Stimulated activated CD4-positive, alpha-beta T cell treated with anti-CD3 and anti-CD28 coated beads, Interleukin-12 subunit alpha, Interleukin-12 subunit beta, amount 100 ng/mL, for 4 hours (primary cell): ENCODE results near the gene WWOX.

Experiments
- DNase-seq: peaks from one replicate; pipeline ENCODE4 v3.0.0-alpha.2; 2020

The WWOX gene

DNA sequence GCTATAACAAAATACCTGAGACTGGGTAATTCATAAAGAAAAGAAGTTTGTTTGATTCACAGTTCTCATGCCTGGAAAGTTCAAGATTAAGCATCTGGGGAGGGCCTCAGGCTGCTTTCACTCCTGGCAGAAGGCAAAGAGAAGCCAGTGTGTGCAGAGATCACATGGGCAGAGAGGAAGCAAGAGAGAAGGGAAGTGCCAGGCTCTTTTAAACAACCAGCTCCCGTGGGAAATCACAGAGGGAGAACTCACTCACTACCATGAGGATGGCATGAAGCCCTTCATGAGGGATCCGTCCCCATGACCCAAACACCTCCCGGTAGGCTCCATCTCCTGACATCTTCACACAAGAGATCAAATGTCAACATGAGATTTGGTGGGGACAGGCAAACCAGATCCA is 999.5 kb downstream of the WWOX start:
- DNase-seq = no peak

DNA sequence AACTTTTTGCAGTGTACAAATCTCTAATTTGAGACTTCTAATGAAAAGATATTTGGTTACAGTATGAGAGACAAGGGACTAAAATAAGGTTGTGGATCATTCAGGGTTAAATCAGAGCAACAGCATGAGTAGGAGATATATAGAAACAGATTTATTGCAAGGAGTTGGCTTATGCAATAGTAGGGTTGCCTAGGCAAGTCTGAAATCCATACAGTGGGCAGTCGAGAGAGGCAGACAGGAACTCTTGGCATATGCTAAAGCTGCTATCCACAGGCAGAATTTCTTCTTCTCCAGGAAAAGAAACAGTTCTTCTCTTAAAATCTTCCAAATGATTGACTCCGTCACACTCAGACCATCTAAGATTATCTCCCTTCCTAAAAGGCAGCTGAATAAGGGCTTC is 1000.3 kb downstream of the WWOX start:
- no peak for DNase-seq

DNA sequence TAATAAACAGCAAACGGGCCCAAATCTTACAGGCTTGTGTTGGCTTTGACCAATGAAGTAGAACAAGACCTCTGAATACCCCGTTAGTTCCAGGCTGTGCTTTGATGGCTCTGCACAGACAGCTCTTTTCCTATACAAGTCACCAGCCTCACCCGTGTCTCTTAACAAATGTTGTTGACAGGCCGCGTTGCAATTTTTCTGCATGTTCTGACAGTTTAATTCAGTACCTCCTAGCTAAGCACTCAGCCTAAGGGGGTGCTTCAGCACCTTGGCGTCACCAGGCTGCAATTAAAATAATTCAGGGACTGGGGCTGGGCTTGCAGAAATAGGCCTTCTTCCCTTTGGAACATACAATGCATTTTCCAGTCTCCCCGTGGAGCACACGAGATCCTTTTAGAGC is 1001.0 kb downstream of the WWOX start:
- DNase-seq = no peak

DNA sequence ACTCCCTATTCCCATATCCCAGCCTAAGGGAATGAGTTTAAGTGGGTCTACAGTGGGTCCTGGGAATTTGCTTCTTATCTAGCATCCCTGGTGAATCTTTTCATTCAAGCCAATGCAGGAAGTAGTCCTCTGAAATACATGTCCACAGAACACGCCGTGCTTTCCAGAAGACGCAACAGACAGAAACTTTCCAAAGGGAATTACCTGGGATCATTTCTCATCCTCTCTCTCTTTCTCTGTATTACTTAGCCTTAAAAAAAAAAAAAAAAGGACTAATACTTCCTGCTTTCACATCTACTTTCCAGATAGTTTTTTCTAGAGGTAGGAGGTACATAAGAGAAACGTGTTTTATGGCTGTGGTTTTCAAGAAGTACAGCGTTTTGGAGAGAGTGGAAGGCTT is 1002.0 kb downstream of the WWOX start:
- no peak for DNase-seq

DNA sequence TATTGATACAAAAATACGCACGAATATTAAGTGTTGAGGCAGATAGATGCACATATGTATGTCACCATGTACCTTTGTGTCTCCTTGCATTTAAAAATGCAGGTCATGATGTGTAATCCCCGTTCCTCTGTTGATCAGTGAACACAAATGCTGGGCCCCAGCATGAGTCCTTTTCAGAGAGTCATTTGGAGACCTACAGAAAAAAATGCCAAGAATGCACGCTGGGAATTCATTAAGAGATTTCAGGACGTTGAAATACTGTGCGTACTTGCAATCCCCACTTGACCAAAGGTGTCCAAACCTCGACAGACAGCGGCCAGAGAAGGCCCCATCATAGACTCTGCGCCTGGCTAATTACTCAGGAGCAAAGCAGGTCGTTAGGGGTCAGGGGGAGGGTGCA is 1005.1 kb downstream of the WWOX start:
- DNase-seq = no peak

DNA sequence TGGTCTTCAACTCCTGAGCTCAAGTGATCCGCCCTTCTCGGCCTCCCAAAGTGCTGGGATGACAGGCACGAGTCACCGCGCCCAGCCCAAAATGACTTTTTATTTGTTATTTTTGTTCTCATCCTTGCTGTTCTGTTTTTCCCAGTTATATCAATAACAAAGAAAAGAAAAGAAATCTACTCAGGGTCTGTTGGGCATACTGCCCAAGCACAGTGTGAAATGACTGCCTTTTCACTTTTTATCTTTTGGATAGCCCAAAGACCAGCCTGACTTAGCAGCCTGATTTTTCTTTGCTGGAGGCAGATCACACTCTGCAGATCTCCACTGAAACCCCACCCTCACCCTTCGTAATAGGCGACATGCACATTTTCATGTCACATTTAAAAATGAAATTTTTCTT is 1007.8 kb downstream of the WWOX start:
- DNase-seq = no peak

DNA sequence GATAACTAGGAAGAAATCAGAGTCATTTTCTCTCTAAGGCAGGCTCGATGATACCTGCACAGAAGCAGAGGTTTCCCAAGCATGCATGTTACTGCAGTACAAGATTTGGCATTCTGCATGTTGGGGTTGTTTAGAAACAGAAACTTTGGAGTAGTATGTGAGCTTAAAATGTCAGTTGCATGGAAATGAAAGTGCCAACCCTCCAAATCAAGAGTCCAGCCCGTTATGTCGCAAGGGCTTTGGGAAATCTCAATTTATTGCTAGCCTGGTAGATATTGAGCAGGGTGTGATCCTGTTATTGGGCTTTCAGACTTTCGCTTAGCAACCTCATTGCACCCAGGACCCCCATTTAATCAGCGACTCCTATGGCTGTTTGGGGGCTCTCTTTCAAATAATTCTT is 1010.3 kb downstream of the WWOX start:
- no peak for DNase-seq

DNA sequence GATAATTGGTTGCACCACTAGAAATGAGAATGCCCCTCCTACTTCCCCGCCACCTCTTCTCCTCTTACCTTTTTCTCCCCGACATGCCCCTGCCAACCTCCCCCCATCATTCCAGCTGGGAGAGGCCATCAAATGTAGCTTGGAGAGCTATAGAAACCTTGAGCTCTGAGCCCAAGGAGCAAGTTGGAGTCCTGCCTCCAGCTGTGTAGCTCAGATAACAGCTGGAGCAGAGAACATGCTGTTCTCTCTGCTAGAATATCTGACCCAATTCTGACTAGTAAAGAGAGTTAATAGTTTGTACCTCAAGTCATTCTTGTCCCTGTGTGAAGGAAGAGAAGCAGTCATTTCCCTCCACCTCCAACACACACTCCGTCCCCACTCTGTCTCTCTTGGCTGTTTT is 1010.8 kb downstream of the WWOX start:
- no peak for DNase-seq

DNA sequence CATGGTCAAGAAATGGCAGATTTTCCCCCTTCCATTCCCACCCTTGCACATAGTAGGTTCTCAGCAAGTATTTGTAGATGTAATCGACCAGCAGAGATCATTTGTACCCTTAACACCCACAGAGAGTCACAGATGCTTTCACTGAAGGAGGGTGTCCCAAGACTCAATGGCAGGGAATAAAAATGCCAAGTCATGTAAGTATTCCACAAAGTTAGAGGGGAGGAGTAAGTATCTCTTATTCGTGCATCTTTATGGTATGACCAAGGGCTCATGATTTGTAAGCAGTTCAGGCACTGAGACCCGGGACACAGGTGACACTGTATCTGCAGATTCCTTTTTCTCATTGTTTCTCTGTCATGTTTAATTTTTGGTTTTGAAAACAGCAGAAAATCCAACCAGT is 1011.5 kb downstream of the WWOX start:
- DNase-seq = no peak

DNA sequence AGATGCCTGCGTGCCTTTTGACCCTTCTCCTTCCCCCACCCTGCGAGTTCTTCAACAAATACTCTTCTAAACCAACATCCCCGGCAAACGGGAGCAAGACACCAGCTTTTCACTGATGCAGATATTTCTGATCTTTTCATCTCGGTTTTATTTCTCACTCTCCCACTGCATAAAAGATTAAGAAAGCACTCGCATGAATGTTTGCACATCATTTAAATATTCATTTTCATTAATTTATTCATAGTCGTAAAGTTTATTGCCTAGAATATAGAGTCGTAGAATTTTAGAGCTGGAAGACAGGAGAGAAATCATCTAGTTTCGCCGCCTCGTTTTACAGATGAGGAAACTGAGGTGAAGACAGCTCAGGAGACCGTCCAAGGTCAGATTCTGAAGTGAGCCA is 1013.0 kb downstream of the WWOX start:
- no peak for DNase-seq

DNA sequence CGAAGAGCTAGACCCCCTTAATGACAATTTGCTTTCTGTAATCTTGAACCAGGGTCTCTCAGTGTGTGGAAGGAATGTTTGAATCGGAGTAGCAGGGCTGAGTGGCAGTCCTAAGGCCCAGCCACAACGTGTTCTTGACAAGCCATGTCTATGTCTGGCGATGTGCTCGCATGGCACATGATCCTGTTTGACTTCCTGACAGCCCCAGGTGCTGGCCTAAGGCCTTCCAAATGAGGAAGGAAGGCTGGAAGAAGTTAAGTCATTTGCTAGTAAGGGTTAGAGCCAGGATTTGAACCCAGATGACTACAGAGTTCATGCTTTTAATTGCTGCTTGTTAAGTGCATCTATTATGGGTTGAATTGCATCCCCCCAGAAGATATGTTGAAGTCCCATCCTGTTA is 1014.4 kb downstream of the WWOX start:
- no peak for DNase-seq

DNA sequence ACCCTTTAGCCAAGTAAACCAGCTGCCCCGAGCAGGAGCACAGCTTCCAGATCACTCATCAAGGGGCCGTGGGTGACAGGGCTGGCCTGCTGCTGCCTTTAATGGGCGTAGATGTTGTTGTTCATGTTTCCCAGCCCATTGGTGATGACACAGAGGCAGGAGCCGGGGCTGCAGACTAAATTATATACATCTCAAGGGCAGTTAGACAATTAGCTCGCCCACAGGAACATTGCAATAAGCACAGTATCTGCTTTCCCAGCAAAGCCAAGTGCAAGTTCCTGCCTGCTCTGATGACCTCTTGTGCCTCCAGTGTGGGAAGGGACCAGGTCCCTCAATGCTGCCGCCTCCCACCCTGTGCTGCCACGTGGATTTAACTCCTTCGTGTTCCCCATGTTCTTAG is 1015.3 kb downstream of the WWOX start:
- DNase-seq = no peak

DNA sequence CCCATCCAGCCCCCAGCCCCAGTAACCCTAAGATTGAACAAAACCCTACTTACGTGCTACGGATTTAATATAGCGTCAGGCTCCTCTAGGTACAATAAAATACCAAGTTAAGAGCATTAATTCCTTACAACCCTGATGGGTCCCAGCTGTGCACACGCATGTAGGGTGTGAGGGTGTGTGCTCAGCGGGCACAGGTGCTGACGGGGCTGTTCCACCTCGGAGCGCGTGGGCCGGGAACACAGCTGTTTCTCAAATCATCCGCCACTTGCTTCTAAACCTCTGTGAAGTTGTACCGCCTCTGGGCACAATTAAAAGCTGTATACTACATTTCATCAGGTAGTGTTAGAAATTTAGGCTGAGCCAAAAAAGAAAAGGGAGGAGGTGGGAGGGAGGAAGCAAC is 1022.5 kb downstream of the WWOX start:
- no peak for DNase-seq

DNA sequence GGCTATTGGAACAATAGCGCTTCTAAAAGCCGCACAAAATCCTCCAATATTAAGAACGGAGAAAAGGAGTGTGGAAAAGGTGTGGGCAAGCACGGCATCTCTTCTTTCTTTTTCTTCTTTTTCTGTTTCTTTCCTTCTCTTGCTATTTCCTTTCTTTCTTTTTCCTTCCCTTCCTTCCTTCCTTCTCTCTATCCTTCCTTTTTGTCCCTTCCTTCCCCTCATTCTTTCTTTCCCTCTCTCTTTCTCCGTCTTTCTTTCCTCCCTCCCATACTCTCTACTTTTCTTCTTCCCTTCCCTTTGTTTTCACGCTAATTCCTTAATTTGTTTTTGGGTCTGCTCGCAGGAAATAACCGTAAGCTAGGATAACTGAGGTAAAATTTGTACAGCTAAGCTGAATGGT is 1022.9 kb downstream of the WWOX start:
- DNase-seq = no peak

DNA sequence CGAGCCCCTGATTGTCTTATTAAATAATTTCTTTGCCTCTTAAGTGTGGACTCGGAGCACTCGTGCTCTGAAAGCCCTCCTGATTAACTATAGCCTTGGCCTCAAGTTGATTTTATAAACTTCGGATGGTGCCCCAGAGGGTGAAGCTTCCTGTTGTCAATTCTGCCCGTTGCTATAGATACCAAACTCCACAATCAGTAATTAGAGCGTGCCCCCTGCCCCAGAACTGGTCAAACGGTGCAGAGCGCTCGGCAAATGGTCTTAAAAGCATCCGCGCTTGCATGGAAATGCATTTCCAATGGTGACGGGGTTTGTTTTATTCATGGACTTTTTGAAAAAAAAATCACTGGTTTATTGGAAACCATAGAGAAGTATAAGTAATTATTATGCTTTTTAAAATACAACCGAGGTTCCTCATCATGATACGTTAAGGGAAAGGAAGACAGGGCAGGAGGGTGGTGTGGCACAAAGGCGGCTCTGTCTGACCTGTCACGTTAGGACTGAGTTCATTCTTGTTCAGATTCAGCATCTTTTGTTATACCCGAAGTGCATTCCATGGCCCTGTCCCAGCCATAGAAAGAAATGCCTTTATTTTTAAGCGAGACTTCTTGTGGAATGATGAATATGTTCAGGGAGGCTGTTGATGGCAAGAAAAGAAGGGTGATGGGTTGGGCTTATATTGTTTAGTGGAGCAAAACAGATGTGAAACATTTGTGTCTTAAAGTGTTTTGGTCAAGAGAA is 1024.7 kb downstream of the WWOX start:
- DNase-seq = no peak

DNA sequence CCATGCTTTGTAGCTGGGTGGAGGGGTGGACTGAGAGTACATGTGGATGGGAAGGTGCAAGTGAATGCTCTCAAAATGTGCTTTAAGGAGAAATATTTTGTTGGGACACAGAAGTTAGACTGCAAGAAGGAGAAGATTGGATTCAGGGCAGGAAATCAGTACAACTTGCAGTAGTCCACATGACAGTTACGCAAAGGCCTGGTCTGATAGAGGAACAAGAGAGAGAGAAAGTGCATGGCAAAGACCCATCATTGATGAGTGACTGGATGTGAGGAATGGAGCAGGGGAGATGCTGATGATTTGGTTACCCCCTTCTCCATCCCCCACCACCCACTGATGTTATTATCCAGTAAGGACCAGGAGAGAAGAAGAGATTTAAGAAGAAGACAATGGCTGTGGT is 1028.3 kb downstream of the WWOX start:
- no peak for DNase-seq

DNA sequence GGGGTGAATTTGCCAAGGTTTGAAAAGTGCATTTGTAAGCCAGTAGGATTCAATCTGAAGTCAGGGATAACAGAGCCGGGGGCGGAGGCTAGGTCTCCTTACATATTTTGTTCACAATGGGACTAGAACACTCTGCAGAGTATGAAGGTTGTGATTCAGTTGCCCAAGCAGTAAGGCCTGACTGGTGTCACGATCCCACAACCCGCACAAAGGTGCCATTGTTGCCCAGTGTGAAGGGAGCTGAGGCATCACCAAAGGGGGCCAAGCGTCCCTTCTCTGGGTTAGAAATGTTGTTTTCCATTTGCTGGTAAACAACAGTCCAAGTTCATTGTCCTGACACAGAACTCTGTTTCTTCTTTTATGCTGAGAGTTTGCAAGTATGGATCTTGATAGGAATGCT is 1029.3 kb downstream of the WWOX start:
- DNase-seq = no peak

DNA sequence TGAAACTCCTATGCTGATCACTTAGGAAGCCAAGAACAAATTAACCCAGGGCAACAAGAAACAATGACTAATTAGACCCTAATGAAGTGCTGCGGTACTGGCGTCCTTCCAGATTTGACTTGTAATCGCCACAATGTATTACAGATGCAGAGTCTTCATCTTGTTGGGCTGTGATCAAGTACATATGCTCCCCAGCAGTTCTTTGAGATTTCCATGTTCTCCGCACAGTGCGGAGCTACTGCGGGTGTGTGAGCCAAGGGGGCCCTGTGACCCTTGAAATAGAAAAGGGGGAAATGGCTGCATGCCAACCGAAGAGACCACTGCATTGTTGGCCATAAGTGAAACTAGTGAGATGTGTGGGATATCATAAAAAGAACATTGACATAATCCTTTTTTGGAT is 1031.2 kb downstream of the WWOX start:
- no peak for DNase-seq

DNA sequence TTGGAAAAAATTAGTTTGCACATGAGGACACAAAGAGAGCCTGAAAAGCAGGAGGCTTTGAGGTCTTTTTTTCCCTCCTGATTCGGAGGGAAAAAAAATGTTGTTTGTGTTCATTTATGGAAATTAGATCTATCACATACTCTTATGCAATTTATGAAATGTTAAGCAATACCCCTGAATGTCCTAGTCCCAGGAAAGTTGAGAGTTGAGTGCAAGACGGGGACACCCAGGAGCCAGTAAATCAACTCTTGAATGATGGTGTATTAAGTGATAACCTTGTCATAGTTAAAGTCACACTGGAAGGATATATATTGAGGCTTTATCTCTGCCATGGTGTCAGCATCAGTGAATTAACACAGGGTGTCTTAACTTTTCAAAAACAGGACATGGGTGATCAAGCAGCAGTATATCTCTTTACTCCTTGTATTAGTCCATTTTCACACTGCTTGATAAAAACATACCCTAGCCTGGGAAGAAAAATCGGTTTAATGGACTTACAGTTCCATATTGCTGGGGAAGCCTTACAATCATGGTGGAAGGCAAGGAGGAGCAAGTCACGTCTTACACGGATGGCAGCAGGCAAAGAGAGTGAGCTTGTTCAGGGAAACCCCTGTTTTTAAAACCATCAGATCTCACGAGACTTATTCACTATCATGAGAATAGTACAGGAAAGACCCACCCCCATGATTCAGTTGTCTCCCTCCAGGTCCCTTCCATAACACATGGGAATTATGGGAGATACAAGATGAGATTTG is 1032.0 kb downstream of the WWOX start:
- no peak for DNase-seq

DNA sequence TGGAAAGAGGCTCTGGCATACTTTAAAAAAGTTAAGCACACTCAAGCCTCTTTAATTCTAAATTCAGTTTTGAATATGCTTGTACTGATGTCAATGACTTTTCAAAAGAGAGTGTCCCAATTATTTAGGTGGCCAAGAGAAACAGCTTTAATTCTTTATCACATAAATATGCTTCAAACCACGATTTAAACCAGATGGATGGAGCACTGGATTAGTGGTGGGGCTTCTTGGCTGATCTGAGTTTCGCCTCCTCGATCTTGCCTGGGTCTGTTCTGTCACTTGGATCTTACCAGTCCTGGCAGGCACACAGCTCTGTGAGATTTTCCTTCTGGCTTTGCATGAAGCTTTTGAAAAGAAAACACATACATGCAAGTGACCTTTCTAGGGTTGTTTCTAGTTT is 1033.2 kb downstream of the WWOX start:
- no peak for DNase-seq

DNA sequence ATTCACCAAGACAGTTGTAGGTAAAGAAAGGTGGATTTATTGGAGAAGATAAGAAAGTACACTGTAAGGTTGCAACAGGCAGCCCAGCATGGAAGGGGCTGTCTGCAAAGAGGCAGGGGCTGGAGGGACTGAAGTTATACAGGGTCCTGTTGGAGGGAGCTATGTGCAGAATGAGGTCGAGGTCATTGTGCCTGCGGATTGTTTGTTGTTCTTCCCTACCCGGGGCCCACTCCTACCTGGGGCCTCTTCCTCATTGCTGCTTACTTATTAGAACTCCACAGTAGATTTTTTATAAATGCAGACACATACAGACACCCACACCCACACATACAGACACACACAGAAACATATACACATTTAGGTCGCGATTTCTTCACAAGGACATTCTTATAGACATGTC is 1034.8 kb downstream of the WWOX start:
- no peak for DNase-seq

DNA sequence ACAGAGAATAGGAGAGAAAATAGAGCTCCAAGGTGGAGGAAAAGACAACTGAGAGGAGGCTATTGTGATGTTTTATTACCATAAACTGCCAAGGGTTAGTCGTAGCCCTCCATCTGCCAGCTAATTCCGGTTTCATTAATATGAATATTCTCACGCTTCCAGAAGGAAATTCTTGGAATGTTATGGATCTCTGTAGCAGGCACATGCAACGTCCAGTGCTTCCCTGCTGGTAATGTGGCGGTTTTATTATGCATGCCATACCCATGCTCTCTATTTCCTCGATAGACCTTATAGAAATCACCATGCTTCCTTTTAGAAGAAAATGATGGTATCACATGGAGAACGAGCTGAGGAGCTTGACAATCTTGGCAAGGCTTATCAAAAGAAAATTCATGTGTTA is 1037.5 kb downstream of the WWOX start:
- no peak for DNase-seq

DNA sequence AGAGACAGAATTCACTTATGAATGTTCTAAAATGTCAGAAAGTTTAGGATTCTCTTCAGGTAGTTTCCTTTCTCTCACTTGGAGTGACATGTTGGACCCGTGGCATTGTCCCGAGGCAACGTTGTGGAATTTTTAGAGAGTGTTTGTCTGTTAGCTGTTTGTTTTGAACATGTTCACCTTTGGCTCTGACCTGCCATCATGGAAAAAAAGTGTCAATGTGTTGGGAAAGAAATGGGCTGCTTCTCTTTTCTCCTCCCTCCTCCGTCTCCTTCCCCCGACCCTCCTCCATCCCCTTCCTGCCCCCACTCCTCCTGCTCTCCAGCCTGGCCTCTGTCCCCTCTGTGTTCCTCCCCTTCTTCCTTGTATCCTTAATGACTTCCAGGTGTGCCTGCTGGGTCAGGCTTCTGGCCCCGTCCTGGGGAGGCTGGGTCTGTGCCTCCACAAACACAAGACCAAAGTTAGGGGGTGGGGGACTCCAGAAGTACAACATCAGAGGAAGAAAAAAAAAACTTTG is 1038.0 kb downstream of the WWOX start:
- no peak for DNase-seq

DNA sequence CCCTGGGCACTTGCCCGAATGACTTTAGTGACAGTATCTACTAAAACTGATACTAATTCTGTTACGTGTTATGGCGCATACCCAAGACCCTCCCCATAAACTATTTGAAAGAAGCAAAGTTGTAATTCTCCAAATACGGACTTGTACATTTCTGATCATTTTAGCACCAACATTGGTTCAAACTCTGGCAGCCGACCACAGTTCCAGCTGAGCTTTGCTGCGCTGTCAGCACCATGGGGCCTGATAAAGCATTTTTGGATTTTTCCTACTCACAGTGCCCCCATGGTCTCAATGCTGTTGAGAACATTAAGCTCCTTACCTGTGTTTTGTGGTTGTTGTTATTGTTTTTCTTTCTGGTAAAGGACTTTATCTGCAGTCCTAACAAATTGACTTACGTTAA is 1040.3 kb downstream of the WWOX start:
- no peak for DNase-seq

DNA sequence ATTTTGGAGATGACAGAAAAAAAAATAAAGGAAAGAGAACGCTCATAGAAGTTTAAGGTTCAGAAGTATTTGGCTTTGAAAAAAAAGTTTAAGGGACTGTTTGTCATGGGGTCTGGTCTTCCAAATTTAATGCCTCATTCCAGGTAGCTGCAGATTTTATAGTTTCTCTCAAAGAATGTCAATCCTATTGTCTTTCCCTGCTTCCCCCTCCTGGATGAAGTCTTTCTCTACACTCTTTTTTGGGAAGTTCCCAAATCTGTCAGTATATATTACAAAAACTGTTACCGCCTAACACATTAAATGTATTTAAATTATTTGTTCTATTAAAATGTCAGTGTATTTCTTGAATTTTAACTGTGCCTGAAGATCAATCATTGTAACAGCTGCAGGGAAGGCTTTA is 1043.6 kb downstream of the WWOX start:
- no peak for DNase-seq
